Endothelial cell (in vitro differentiated cells): ENCODE data around the gene TMEM269. TPM values are rescaled to one million over a fixed set of nuclear protein-coding genes. Genes with fewer than 3 reads are reported as not detected.

ENCODE experiments used
- DNase-seq: peaks from one replicate; pipeline ENCODE4 v3.0.0; 2021; ENCODE audit warnings: low spot score
- H3K27ac Mint-ChIP-seq: one replicate; pipeline ENCODE4 v1.8.0; 2021; ENCODE audit warnings: mixed read lengths, inconsistent platforms; ENCODE audit not compliant: unreplicated experiment
- H3K27me3 Mint-ChIP-seq: one replicate; pipeline ENCODE4 v1.8.0; 2021; ENCODE audit warnings: mild to moderate bottlenecking, moderate library complexity, mixed read lengths, inconsistent platforms; ENCODE audit not compliant: unreplicated experiment
- H3K36me3 Mint-ChIP-seq: one replicate; pipeline ENCODE4 v1.8.0; 2021; ENCODE audit warnings: mild to moderate bottlenecking, low read depth, mixed read lengths, inconsistent platforms; ENCODE audit not compliant: unreplicated experiment
- H3K4me1 Mint-ChIP-seq: one replicate; pipeline ENCODE4 v1.8.0; 2021; ENCODE audit warnings: mild to moderate bottlenecking, mixed read lengths, inconsistent platforms; ENCODE audit not compliant: unreplicated experiment
- H3K4me3 Mint-ChIP-seq: one replicate; pipeline ENCODE4 v1.8.0; 2021; ENCODE audit warnings: mild to moderate bottlenecking, mixed read lengths, inconsistent platforms; ENCODE audit not compliant: unreplicated experiment
- H3K9me3 Mint-ChIP-seq: one replicate; pipeline ENCODE4 v1.8.0; 2021; ENCODE audit warnings: mixed read lengths, inconsistent platforms; ENCODE audit not compliant: unreplicated experiment
- CTCF ChIP-seq: fragments of 200-600 bp; sonication (generic); IDR thresholded peaks from one replicate; pipeline ENCODE4 v1.5.0; 2021; ENCODE audit warnings: antibody characterized with exemption; ENCODE audit not compliant: unreplicated experiment
- total RNA-seq: library from RNA; stranded (reverse); fragmentation: NEBNext Ultra II Directional; extraction: Animal tissue kit (Norgen Biotek cat#: 25700); gene quantifications from one replicate; pipeline ENCODE4 v1.2.1, GENCODE V29; 2021; ENCODE audit not compliant: unreplicated experiment

The TMEM269 gene
- total RNA-seq, 1 donor from 2014 or later: 0.38 TPM

DNA sequence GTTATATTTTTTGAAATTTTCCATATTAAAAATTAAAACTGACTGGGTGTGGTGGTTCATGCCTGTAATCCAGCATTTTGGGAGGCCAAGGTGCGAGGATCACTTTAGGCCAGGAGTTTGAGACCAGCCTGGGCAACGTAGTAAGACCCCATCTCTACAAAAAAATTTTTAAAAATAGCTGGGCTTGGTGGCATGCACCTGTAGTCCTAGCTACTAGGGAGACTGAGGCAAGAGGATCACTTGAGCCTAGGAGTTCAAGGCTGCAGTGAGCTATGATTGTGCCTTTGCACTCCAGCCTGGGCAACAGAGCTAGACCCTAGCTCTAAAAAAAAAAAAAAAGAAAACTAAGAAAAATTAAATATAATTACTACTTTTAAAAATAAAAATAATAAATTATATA, 36.9 kb downstream of the TMEM269 start:
- H3K27me3 Mint-ChIP-seq: no peaks in the 10 kb centered on the region
- no peak for DNase-seq
- H3K4me3 Mint-ChIP-seq: no peak overlapping the region
- H3K4me1 Mint-ChIP-seq: peaks cover 8% of the 10 kb centered on the region
- TF ChIP-seq CTCF: no peak
- H3K36me3 Mint-ChIP-seq: peaks cover 3% of the 10 kb centered on the region
- no peaks in the 10 kb centered on the region for H3K9me3 Mint-ChIP-seq
- no peak overlapping the region for H3K27ac Mint-ChIP-seq

DNA sequence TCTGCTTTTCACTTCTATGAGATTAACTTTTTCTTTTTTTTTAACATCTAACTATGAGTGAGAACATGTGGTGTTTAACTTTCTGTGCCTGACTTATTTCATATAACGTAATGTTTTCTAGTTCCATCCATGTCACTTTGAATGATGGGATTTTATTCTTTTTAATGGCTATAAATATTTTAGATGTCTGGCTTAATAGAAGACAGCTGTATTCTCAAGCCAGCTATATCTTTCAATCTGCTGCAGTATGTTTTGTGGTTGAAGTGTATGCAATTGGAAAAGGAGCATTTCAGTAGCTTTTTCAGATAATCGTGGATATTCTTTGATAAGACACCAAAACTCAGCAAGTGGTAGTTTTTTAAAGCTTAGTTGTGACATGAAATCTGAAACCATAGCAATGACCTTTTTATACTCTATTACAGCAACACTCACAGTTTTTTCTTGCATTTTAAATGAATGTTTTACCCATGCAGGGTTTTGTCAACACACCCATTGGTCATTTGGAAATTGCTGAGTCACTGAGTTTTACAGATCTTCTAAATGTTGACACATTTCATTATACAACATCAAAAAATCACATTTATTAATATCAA, 38.1 kb downstream of the TMEM269 start:
- H3K27ac Mint-ChIP-seq: no peak overlapping the region
- no peaks in the 10 kb centered on the region for H3K9me3 Mint-ChIP-seq
- no peak for TF ChIP-seq CTCF
- H3K4me3 Mint-ChIP-seq: no peak overlapping the region
- H3K4me1 Mint-ChIP-seq: peaks cover 5% of the 10 kb centered on the region
- H3K27me3 Mint-ChIP-seq: no peaks in the 10 kb centered on the region
- peaks cover 3% of the 10 kb centered on the region for H3K36me3 Mint-ChIP-seq
- DNase-seq: no peak

DNA sequence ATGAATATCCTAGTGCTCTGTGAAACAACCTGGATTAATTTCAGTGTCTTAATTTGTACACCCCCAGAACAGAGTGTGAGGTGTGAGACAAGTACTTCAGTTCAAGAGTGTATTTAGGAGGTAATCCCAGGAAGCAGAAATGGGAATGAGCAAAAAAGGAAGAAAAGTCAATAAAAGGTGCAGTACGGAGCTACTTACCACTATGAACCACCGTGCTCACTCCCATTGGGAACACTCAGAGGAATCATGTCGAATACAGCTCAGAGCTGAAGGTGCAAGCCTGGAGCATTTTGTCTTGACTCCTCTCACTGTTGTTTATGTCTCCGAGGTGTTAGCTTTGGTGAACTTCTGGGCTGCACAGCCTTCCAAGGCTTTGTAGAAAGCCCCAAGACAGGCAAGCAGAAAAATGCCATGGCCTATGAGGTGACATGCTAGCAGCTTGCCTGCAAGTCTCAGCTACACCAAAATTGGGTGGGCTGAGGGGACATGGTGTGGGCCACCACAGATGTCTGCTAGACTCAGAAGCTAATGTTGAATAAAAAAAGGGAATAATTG, 39.8 kb downstream of the TMEM269 start:
- no peak for DNase-seq
- H3K36me3 Mint-ChIP-seq: no peaks in the 10 kb centered on the region
- no peaks in the 10 kb centered on the region for H3K9me3 Mint-ChIP-seq
- TF ChIP-seq CTCF: no peak
- H3K4me1 Mint-ChIP-seq: peaks cover 5% of the 10 kb centered on the region
- H3K27ac Mint-ChIP-seq: no peak overlapping the region
- H3K4me3 Mint-ChIP-seq: no peak overlapping the region
- no peaks in the 10 kb centered on the region for H3K27me3 Mint-ChIP-seq

DNA sequence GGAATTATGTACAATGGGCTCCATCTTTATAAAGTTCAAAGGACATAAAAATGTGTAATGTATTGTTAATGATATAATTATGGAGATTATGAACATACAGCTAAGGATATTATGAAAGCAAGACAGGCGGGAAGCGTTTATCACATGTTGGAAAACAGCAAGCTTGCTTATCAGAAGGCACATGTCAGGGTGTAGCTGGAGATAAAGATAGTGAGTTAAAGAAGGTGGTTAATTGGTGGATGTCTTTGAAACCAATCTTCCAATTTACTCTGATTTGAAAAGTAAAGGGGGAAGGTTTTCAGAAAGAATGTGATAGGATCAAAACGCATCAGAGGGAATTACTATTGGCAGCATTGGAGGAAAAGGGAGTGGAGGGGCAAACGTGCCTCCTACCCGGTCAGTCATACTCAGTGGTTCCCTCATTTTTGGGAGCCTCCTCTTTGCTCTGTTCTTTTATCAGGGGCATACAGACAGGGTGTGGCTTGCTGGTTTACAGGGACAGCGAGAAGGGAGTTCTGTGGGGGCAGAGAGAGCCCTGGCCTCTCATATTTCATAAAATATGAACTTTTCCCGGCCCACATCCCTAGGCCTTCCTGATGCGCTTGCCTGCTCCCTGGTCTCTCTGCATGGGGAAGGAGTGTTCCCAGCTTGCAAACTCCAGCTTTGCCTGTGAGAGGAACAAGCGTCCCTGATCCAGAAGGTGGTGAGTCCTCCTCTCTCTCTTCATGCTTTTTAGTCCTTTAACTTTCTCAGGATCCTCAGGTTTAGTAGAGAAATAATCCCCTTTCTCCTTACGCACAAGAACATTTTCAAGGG, 40.5 kb downstream of the TMEM269 start:
- peaks cover 5% of the 10 kb centered on the region for H3K4me1 Mint-ChIP-seq
- no peak overlapping the region for H3K27ac Mint-ChIP-seq
- no peaks in the 10 kb centered on the region for H3K27me3 Mint-ChIP-seq
- no peak for DNase-seq
- no peak for TF ChIP-seq CTCF
- no peak overlapping the region for H3K4me3 Mint-ChIP-seq
- no peaks in the 10 kb centered on the region for H3K9me3 Mint-ChIP-seq
- no peaks in the 10 kb centered on the region for H3K36me3 Mint-ChIP-seq

DNA sequence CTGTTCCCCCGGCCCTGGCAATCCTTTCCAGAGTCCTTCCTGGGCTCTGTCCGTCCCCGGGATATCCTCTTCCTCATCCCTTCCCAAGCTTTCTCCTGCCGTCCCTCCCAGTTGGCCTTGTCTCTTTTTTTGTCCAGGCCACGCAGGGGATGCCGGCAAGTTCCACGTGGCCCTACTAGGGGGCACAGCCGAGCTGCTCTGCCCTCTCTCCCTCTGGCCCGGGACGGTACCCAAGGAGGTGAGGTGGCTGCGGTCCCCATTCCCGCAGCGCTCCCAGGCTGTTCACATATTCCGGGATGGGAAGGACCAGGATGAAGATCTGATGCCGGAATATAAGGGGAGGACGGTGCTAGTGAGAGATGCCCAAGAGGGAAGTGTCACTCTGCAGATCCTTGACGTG, 45.8 kb downstream of the TMEM269 start:
- TF ChIP-seq CTCF: no peak
- H3K4me1 Mint-ChIP-seq: peaks cover 6% of the 10 kb centered on the region

More for the DNA sequence above, 45.8 kb downstream of the TMEM269 start:
- no peak for DNase-seq
- Mint-ChIP-seq H3K36me3 (no peaks in the 10 kb centered on the region), H3K4me3 (no peak overlapping the region), H3K27me3 (no peaks in the 10 kb centered on the region), H3K27ac (no peak overlapping the region), H3K9me3 (no peaks in the 10 kb centered on the region)
